ENCODE results near the gene NKX6-2.

Gene NKX6-2

GRCh38 chr10:132817701-132818211 lies 31.8 kb upstream of the NKX6-2 start:
- H3K9me3 ChIP-seq (ENCODE audit: low read length) = no peaks in the 10 kb centered on the region

GRCh38 chr10:132816718-132817117 lies 30.8 kb upstream of the NKX6-2 start:
- Histone ChIP-seq H3K9ac (ENCODE audit: low read length) (no peak overlapping the region), H3K79me2 (ENCODE audit: insufficient read depth, low read length) (no peaks in the 10 kb centered on the region), H3K27me3 (ENCODE audit: insufficient read depth, low read length) (no peaks in the 10 kb centered on the region), H3K4me2 (ENCODE audit: low read length) (no peak overlapping the region), H3K27ac (ENCODE audit: low read depth, low read length, poor library complexity, severe bottlenecking) (no peak overlapping the region), H4K20me1 (ENCODE audit: insufficient read depth, low read length) (no peaks in the 10 kb centered on the region), H3K9me3 (ENCODE audit: low read length) (no peaks in the 10 kb centered on the region), H3K36me3 (ENCODE audit: insufficient read depth, low read length) (no peaks in the 10 kb centered on the region), H3K4me1 (ENCODE audit: insufficient read depth, low read length, severe bottlenecking) (no peaks in the 10 kb centered on the region), H2AFZ (ENCODE audit: low read length) (no peak overlapping the region), H3K4me3 (ENCODE audit: low read depth, low read length, poor library complexity, severe bottlenecking) (no peak overlapping the region), H3F3A (ENCODE audit: insufficient read depth, low read length) (no peaks in the 10 kb centered on the region), H3K9me2 (ENCODE audit: low read depth, low read length) (no peaks in the 10 kb centered on the region)
- TF ChIP-seq CTCF (IDR thresholded peaks at IDR 0.05; ENCODE audit: low read length) (no peak), EZH2 (IDR thresholded peaks at IDR 0.05; ENCODE audit: borderline replicate concordance, low read length) (no peak)

More at GRCh38 chr10:132817701-132818211, 31.8 kb upstream of the NKX6-2 start:
- no peak overlapping the region for H2AFZ ChIP-seq (ENCODE audit: low read length)
- no peak overlapping the region for H3K9ac ChIP-seq (ENCODE audit: low read length)
- no peak overlapping the region for H3K27ac ChIP-seq (ENCODE audit: low read depth, low read length, poor library complexity, severe bottlenecking)
- H3F3A ChIP-seq (ENCODE audit: insufficient read depth, low read length) = no peaks in the 10 kb centered on the region
- TF ChIP-seq EZH2 (IDR thresholded peaks at IDR 0.05; ENCODE audit: borderline replicate concordance, low read length) (no peak), CTCF (IDR thresholded peaks at IDR 0.05; ENCODE audit: low read length) (no peak)
- no peak overlapping the region for H3K4me3 ChIP-seq (ENCODE audit: low read depth, low read length, poor library complexity, severe bottlenecking)
- H3K36me3 ChIP-seq (ENCODE audit: insufficient read depth, low read length) = no peaks in the 10 kb centered on the region
- no peaks in the 10 kb centered on the region for H3K4me1 ChIP-seq (ENCODE audit: insufficient read depth, low read length, severe bottlenecking)
- no peaks in the 10 kb centered on the region for H3K9me2 ChIP-seq (ENCODE audit: low read depth, low read length)
- no peaks in the 10 kb centered on the region for H3K27me3 ChIP-seq (ENCODE audit: insufficient read depth, low read length)
- H4K20me1 ChIP-seq (ENCODE audit: insufficient read depth, low read length) = no peaks in the 10 kb centered on the region
- H3K4me2 ChIP-seq (ENCODE audit: low read length) = no peak overlapping the region
- no peaks in the 10 kb centered on the region for H3K79me2 ChIP-seq (ENCODE audit: insufficient read depth, low read length)

- no peaks in the 10 kb centered on the region for H4K20me1 ChIP-seq (ENCODE audit: insufficient read depth, low read length)
- H3K4me2 ChIP-seq (ENCODE audit: low read length) = no peak overlapping the region
- no peaks in the 10 kb centered on the region for H3F3A ChIP-seq (ENCODE audit: insufficient read depth, low read length)
- no peaks in the 10 kb centered on the region for H3K79me2 ChIP-seq (ENCODE audit: insufficient read depth, low read length)
- TF ChIP-seq EZH2 (IDR thresholded peaks at IDR 0.05; ENCODE audit: borderline replicate concordance, low read length) (no peak), CTCF (IDR thresholded peaks at IDR 0.05; ENCODE audit: low read length) (no peak)
- no peaks in the 10 kb centered on the region for H3K9me3 ChIP-seq (ENCODE audit: low read length)
- H3K4me1 ChIP-seq (ENCODE audit: insufficient read depth, low read length, severe bottlenecking) = no peaks in the 10 kb centered on the region
- H3K9ac ChIP-seq (ENCODE audit: low read length) = no peak overlapping the region
- H3K4me3 ChIP-seq (ENCODE audit: low read depth, low read length, poor library complexity, severe bottlenecking) = no peak overlapping the region
- H3K9me2 ChIP-seq (ENCODE audit: low read depth, low read length) = no peaks in the 10 kb centered on the region
- no peak overlapping the region for H3K27ac ChIP-seq (ENCODE audit: low read depth, low read length, poor library complexity, severe bottlenecking)
- no peak overlapping the region for H2AFZ ChIP-seq (ENCODE audit: low read length)
- no peaks in the 10 kb centered on the region for H3K27me3 ChIP-seq (ENCODE audit: insufficient read depth, low read length)
- H3K36me3 ChIP-seq (ENCODE audit: insufficient read depth, low read length) = no peaks in the 10 kb centered on the region
Observed at GRCh38 chr10:132815168-132815857, 29.4 kb upstream of the NKX6-2 start.
